OCI-M1 (cell line): ENCODE measurements around the gene ARSK.

Experiments used
- DNase-seq: peaks from one replicate; lab custom pipeline; 2025; lab: John Stamatoyannopoulos, UW

The ARSK gene

GRCh38 chr5:95564450-95564849 lies 9.5 kb downstream of the ARSK start:
- no peak for DNase-seq

DNA sequence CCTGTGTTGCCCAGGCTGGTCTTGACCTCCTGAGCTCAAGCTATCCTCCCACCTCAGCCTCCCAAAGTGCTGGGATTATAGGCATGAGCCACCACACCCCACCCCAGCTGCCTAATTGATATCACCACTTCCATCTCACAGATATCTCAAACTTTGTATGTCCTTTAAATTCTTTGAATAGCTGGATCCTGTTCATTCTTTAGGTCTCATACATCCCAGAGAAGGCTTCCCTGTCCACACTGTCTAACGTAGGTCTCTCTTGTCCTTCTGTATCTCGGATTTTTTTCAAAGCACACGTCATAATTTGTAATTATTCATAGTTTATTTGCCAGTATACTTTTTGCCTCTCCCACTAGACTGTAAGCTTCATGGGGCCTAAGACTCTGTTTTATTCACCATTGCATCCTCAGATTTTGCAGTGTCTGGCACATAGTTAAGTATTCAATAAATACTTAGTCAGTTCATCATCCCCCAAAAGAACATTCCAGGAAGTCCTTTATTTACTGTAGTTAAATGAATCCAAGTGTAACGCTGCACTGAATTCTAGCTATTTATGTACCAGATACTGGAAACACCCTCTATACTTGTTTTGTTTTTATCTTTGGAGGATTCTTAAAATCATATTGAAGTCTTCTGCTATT lies 10.5 kb downstream of the ARSK start:
- DNase-seq, result no peak

DNA sequence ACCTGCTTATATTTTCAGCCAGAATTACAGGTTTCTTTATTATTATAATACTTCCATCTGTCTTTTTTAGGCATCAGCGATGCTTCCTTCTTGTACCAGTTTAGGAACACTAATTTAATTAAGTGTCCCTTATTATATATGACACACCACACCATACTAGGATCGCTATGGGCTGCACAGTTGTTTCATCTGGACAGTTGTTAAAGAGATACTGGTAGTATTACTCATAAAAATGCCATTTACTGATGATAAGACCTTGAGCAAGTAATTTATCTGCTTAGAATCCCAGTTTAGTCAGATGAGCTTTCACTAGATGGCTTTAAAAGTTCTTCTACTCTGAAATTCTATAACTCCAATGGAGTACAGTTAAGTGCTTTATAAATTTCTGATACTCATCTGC lies 17.1 kb downstream of the ARSK start:
- no peak for DNase-seq

GRCh38 chr5:95581576-95581975 lies 26.7 kb downstream of the ARSK start:
- DNase-seq, result no peak

DNA sequence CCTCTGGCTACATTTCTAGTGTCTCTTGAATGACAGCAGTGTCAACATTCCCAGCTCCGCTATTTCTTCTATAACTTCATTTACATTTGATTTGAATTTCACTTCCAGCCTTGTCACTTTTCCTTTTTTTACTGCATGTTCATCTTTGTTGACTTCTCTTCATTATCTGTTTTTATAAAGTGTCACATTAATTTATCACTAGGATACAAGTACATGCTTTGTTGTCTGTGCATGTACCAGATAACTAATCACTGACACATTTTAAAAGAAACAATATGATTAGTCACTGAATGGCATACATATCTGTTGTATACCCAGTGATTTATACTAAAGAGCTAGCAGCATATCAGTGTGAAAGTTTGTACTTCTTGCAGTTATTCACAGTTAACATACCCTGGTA lies 29.1 kb downstream of the ARSK start:
- DNase-seq, result peak; percentile 10

GRCh38 chr5:95590880-95591279 lies 36.0 kb downstream of the ARSK start:
- DNase-seq, result peak; percentile 23

DNA sequence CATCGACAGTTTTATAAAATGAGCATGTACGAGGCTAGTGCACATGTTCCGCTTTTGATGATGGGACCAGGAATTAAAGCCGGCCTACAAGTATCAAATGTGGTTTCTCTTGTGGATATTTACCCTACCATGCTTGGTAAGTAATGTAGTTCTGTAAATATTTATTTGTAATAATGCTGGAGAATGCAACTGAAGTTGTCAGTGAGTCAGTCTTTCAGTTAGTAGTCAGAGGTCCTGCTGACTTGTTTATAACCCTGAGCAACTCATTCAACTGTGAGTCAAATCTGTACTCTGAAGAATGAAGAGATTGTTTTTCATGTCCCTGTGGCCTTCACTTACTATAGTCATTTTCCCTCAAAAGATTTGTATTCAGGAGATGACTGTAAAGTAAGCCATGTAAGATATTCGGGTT lies 36.6 kb downstream of the ARSK start:
- no peak for DNase-seq

DNA sequence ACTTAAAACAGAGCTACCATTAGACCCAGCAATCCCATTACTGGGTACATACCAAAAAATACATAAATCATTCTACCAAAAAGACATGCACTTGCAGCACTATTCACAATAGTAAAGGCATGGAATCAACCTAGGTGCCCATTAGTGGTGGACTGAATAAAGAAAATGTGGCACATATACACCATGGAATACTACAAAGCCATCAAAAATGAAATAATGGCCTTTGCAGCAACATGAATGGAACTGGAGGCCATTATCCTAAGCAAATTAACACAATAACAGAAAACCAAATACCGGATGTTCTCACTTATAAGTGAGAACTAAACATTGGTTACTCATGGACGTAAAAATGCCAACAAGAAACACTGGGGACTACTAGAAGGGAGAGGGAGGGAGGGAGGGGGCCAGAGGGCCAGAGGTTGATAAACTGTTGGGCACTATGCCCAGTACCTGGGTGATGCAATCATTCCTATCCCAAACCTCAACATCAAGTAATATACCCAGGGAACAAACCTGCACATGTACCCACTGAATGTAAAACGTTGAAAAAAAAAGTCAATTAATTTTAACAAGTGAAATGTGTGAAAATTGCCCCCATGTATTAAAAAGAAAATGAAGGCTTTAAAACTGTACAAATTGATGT lies 40.5 kb downstream of the ARSK start:
- DNase-seq, result no peak

GRCh38 chr5:95599252-95599651 lies 44.4 kb downstream of the ARSK start:
- no peak for DNase-seq

DNA sequence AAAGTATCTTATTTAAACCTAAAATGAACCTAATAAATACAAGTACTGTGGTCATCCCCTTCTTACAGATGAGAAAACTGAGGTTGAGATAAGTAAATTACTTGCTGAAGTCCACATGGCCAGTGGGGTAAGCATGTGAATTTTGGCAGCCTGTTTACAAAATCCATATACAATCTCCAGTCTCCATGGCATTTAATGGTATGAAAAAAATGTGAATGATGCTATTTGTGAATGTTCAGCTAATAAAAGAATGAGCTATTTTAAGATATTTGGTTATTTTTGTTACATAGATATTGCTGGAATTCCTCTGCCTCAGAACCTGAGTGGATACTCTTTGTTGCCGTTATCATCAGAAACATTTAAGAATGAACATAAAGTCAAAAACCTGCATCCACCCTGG lies 45.7 kb downstream of the ARSK start:
- DNase-seq, result no peak

GRCh38 chr5:95605786-95606185 lies 50.9 kb downstream of the ARSK start:
- no peak for DNase-seq

DNA sequence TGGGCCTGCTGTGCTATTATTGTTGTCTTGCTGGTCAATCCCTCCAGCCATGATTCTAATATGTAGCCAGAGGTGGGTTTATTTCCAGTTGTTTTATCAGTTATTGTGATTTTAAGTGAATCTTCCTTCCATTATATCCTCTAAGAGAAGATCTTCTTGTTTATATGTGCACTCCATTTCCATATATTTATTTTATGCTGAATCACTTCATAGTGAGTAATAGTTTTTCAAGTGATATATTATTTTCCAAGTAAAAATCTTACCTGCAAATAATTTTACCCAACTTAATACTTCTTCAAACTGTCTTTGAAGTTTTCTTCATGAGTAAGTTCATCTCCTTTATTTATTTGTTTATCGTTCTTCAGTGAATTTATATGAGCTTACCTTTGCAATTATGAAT lies 51.5 kb downstream of the ARSK start:
- no peak for DNase-seq

DNA sequence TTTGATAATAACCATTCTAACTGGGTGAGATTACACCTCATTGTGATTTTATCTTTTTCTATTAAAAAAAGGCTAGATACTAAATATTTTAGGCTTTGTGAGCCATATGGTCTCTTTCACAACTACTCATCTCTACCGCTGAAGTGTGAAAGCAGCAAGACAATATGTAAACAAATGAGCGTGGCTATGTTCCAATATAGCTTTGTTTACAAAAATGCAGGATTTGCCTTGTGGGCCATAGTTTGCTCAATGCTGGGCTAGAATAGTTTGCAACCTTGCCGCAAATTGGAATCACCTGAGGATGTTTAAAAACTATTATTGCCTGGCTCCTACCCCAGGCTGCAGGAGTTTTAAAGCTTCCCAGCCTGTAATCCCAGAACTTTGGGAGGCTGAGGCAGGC lies 54.8 kb downstream of the ARSK start:
- DNase-seq, result no peak

DNA sequence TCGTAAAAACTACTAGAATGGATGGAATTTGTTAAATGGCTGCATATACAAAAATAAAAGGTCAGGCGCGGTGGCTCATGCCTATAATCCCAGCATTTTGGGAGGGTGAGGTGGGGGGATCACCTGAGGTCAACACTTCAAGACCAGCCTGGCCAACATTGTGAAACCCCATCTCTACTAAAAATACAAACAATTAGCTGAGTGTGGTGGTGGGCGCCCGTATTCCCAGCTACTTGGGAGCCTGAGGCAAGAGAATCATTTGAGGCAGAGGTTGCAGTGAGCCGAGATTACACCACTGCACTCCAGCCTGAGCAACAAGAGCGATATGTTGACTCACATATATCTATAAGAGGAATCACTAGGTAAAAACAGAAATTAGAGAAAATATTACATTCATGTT lies 55.6 kb downstream of the ARSK start:
- DNase-seq, result no peak

- DNase-seq, result no peak
Observed at GRCh38 chr5:95611396-95611795, 56.5 kb downstream of the ARSK start.

- no peak for DNase-seq
Observed at GRCh38 chr5:95613514-95613913, 58.6 kb downstream of the ARSK start.

DNA sequence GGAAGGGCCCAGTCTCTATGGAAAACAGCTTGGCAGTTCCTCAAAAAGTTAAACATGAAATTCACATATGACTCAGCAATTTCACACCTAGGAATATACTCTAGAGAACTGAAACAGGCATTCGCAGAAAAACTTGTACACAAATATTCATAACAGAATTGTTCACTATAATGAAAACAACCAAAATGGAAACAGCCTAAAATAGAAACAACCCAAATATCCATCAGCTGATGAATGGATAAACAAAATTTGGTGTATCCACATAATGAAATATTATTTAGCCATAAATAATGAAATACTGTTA lies 60.2 kb downstream of the ARSK start:
- DNase-seq, result no peak

DNA sequence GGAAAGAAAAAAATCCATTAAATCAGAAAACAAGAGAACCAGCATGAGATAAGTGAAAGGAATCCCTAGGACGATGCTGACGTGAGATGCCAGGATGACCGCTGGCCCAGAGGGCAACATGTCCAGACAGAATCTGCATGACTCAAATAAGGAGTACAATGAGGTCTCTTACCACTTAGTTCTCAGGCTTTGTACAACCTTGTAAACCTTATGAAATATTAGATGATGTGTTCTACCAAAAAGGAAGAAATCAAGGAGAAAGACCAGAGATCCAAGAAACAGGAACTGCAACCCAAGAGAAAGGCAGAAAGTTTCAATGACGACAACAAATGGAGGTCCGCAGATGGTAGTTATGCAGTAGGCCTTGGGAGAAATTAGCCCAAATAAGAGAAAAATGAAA lies 62.2 kb downstream of the ARSK start:
- DNase-seq, result no peak

DNA sequence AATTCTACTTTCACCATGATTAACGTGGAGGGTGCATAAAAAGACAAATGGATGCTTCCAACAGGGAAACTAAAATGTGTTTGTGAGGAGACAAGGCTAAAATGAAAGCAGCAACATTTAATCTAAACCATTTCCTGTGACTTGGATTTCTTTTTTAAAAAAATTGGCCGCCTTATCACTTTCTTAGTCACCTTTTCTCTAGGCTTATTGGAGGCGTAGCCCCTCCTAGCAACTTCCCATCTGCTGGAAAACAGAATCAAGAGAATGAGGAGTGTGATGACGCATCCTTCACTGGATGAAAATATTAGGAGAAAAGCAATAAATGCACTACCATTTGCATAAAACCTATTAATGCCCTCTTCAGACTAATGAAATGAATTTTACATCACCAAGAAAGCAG lies 64.2 kb downstream of the ARSK start:
- no peak for DNase-seq

DNA sequence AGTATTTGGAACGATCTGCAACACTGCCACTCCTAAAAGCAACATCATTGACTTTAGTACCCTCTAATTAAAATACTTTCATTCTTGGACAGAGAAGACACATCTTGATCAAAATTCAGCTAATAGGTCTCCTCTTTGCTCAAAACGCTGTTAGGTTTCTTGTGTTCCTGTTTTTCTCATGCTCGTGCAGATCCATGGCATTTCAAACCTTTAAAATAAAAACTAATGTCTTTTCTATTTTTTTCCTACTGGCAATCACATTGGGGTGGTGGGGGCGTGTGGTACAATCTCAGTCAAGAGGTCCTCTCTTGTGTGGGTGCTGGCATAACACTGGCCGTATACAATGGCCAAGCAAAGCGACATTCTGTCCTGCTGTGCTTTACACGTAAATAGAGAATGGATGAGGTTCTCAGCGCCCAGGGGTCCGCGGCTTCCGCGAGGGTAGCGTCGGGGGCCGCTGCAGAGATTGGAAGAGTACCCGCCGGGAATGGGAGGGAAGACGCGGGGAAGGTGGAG lies 64.7 kb downstream of the ARSK start:
- DNase-seq, result no peak

DNA sequence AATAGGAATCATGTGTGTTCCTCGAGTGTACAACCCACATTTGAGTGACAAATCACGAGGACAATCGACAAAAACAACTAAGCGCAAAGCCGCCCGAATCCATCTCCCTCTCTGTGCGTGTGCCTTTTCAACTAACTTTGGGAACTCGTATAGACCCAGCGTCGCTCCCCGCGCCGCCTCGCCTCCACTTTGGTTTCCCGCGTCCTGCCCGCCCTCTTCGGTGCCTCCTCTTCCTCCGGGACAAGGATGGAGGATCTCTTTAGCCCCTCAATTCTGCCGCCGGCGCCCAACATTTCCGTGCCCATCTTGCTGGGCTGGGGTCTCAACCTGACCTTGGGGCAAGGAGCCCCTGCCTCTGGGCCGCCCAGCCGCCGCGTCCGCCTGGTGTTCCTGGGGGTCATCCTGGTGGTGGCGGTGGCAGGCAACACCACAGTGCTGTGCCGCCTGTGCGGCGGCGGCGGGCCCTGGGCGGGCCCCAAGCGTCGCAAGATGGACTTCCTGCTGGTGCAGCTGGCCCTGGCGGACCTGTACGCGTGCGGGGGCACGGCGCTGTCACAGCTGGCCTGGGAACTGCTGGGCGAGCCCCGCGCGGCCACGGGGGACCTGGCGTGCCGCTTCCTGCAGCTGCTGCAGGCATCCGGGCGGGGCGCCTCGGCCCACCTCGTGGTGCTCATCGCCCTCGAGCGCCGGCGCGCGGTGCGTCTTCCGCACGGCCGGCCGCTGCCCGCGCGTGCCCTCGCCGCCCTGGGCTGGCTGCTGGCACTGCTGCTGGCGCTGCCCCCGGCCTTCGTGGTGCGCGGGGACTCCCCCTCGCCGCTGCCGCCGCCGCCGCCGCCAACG lies 65.3 kb downstream of the ARSK start, which contains the start of gene GPR150:
TSS of gene GPR150 (plus strand) at position 58 of the 840 bp plus-strand sequence. CDS start at position 247, 189 bp downstream.
- DNase-seq, result no peak

DNA sequence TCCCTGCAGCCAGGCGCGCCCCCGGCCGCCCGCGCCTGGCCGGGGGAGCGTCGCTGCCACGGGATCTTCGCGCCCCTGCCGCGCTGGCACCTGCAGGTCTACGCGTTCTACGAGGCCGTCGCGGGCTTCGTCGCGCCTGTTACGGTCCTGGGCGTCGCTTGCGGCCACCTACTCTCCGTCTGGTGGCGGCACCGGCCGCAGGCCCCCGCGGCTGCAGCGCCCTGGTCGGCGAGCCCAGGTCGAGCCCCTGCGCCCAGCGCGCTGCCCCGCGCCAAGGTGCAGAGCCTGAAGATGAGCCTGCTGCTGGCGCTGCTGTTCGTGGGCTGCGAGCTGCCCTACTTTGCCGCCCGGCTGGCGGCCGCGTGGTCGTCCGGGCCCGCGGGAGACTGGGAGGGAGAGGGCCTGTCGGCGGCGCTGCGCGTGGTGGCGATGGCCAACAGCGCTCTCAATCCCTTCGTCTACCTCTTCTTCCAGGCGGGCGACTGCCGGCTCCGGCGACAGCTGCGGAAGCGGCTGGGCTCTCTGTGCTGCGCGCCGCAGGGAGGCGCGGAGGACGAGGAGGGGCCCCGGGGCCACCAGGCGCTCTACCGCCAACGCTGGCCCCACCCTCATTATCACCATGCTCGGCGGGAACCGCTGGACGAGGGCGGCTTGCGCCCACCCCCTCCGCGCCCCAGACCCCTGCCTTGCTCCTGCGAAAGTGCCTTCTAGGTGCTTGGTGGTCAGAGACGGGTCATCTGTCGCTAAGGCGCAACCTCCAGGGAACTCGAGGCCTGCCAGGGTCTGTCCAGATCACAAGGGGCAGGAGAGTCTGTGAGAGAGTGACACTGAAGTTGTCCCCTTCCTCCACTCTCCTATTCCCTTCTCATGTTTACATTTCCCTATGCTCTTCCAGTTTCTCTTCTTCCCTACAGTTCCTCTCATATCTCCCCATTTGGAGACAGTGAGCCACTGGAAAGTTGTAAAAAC lies 66.3 kb downstream of the ARSK start:
- DNase-seq, result no peak
